Measurements from ENCODE around the gene SNX8.

- TF ChIP-seq CTCF (IDR thresholded peaks at IDR 0.05; ENCODE audit: low read depth, low read length, poor library complexity, severe bottlenecking) (no peak), EZH2phosphoT487 (IDR thresholded peaks at IDR 0.05; ENCODE audit: borderline replicate concordance, low read length) (no peak)
Measured at GRCh38 chr7:2276107-2276506, 38.1 kb downstream of the SNX8 start.
